Activated naive CD4-positive, alpha-beta T cell treated with anti-CD3 and anti-CD28 coated beads, Interleukin-2, amount 50 U/mL, for 24 hours (primary cell): ENCODE measurements around the gene MORN3.
"Not testable (repeated sequence)": the region's sequence is repeated elsewhere in the genome, so short reads cannot be mapped to it uniquely, and the experiment has no call there.

Experiments used
- H3K27ac Mint-ChIP-seq: one replicate; pipeline ENCODE4 v1.8.0; 2021; ENCODE audit warnings: mild to moderate bottlenecking, mixed read lengths
- H3K27me3 Mint-ChIP-seq: one replicate; pipeline ENCODE4 v1.8.0; 2021; ENCODE audit warnings: mixed read lengths
- H3K36me3 Mint-ChIP-seq: one replicate; pipeline ENCODE4 v1.8.0; 2021; ENCODE audit warnings: mixed read lengths
- H3K4me1 Mint-ChIP-seq: one replicate; pipeline ENCODE4 v1.8.0; 2021; ENCODE audit warnings: mixed read lengths
- H3K4me3 Mint-ChIP-seq: one replicate; pipeline ENCODE4 v1.8.0; 2021; ENCODE audit warnings: mild to moderate bottlenecking, mixed read lengths
- H3K9me3 Mint-ChIP-seq: one replicate; pipeline ENCODE4 v1.8.0; 2021; ENCODE audit warnings: mixed read lengths

The MORN3 gene

DNA sequence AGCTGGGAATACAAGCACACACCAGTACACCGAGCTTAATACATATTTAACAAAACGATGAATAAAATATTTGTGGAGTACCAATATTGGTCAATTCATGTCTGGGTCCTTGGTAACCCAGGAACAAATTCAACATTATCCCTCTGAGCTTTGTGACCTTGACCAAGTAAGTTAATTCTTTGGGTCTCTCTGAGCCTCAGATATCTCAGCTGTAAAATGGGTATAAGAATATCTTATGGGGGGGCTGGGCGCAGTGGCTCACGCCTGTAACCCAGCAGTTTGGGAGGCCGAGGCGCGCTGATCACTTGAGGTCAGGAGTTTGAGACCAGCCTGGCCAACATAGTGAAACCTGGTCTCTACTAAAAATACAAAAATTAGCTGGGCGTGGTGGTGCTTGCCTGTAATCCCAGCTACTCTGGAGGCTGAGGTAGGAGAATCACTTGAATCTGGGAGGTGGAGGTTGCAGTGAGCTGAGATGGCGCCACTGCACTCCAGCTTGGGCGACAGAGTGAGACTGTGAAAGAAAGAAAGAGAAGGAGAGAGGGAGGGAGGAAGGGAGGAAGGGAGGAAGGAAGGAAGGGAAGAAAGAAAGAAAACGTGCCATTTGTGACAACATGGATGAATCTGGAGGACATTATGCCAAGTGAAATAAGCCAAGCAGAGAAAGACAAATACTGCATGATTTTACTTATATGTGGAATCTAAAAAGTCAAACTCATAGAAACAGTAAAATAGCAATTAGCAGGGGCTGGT is 7.9 kb downstream of the MORN3 start:
- H3K27me3 Mint-ChIP-seq, H3K4me3 Mint-ChIP-seq, H3K36me3 Mint-ChIP-seq, H3K9me3 Mint-ChIP-seq: not testable (repeated sequence)
- H3K27ac Mint-ChIP-seq, result peak overlapping the region; percentile 73
- peaks cover 84% of the 10 kb centered on the region for H3K4me1 Mint-ChIP-seq

- Mint-ChIP-seq H3K9me3 (no peaks in the 10 kb centered on the region), H3K27ac (peak overlapping the region; percentile 92), H3K4me3 (no peak overlapping the region), H3K27me3 (no peaks in the 10 kb centered on the region), H3K4me1 (peaks cover 60% of the 10 kb centered on the region), H3K36me3 (peaks cover 9% of the 10 kb centered on the region)
Observed at GRCh38 chr12:121657305-121658008, 12.0 kb downstream of the MORN3 start.

DNA sequence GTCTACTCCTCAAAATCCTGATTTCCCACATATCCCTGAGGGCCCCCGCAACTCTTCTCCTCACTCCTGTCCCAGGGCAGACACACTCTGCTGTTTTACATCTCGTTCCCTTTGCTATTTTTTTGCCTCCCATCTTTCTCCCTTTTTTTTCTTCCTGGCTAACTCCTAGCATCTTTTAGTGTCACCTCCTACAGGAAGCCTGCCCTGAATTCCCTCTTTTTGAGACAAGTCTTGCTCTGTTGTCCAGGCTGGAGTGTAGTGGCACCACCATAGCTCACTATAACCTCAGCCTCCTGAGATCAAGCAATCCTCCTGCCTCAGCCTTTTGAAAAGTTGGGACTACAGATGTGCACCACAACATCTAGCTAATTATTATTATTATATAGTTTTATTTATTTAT is 13.3 kb downstream of the MORN3 start:
- Mint-ChIP-seq H3K9me3 (no peaks in the 10 kb centered on the region), H3K27ac (no peak overlapping the region), H3K36me3 (peaks cover 9% of the 10 kb centered on the region), H3K27me3 (no peaks in the 10 kb centered on the region), H3K4me1 (peaks cover 49% of the 10 kb centered on the region), H3K4me3 (no peak overlapping the region)

DNA sequence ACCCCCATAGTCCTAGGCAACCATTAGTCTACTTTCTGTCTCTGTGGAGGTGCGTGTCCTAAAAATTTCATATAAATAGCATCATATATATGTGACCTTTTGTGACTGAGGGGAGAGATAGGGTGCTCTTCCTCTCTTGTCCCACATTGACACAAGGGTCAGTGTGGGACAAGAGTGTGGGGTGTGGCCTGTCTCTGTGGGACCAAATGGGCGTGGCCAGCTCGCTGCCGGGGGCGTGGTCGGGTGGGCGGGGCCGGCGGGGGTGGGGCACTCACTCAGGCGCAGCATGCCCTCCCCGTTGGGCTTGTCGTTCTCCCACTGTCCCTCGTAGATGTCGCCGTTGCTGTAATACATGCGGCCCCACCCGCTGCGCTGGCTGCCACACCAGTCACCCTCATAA is 15.5 kb downstream of the MORN3 start:
- Mint-ChIP-seq H3K27me3 (no peaks in the 10 kb centered on the region), H3K9me3 (no peaks in the 10 kb centered on the region), H3K36me3 (peaks cover 9% of the 10 kb centered on the region), H3K4me3 (no peak overlapping the region), H3K4me1 (peaks cover 50% of the 10 kb centered on the region), H3K27ac (no peak overlapping the region)

DNA sequence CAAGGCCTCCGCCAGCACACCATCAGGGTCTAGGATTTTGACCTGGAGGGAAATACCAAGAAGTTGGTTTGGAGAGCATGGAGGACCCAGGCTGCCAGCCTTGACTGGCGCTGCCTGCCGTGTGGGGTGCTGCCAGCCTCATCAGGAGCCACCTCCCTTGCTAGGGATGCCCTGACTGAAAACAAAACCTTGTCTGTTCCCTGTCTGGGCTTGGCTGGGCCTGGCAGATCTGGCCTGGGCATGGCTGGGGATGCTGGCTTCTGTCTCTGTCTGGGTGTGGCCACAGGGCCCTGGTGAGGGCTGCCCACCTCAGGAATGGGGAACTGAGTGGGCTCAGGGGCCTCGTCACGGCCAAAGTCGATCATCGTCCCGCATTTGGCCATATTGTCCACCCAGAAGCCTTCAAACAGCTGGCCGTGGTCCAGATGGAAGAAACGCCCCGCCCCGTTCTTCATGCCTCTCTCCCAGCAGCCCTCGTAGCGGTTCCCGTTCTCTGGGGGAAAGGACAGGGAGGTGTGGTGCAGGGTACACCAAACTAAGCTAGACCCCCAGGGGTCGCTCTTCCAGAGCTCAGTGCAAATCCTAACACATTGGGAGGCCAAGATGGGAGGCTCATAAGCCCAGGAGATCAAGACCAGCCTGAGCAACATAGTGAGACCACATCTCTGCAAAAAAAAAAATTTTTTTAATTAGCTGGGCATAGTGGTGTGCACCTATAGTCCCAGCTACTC is 16.5 kb downstream of the MORN3 start:
- peaks cover 43% of the 10 kb centered on the region for H3K4me1 Mint-ChIP-seq
- peaks cover 9% of the 10 kb centered on the region for H3K36me3 Mint-ChIP-seq
- H3K27ac Mint-ChIP-seq, result no peak overlapping the region
- no peaks in the 10 kb centered on the region for H3K9me3 Mint-ChIP-seq
- no peak overlapping the region for H3K4me3 Mint-ChIP-seq
- no peaks in the 10 kb centered on the region for H3K27me3 Mint-ChIP-seq

DNA sequence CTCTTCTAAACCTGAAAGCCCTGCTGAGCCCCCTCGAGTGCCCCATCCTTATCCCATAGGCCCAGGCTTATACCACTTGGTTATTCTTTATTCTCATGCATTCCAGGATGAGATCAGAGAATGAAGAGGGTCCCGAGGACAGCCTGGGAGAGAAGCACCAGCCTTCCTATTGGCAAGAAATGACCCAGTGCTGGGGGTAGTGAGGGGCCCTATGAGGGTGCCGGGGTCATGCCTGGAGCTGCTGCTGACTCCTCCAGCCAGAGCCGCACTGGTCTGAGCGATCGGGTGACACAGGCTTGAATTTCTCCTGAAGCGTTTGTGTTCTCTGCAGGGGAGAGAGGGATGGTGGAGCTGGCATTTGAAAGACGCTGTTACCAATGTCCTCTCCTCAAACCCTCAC is 18.1 kb downstream of the MORN3 start:
- H3K27me3 Mint-ChIP-seq, result no peaks in the 10 kb centered on the region
- peaks cover 29% of the 10 kb centered on the region for H3K4me1 Mint-ChIP-seq
- no peaks in the 10 kb centered on the region for H3K9me3 Mint-ChIP-seq
- no peak overlapping the region for H3K4me3 Mint-ChIP-seq
- peaks cover 9% of the 10 kb centered on the region for H3K36me3 Mint-ChIP-seq
- H3K27ac Mint-ChIP-seq, result no peak overlapping the region

- no peak overlapping the region for H3K27ac Mint-ChIP-seq
Observed at GRCh38 chr12:121649819-121650353, 19.6 kb downstream of the MORN3 start.

DNA sequence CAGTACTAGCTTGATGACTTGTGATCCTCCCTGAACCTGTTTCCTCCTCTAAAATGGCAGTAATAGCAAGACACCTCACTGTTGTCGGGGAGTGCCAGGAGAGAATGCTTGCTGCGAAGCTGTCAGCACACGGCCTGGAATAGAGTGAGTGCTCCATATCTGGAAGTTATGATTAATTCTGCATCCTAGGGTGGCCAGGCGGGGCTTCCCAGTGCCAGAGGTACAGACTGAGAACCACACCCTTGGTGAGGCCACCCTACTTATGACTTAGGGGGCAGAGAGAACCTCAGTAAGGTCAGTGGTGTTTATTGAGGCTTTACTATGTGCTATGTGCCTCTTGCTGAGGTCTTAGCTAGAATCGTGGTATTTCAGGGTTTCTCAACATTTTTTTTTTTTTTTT is 20.1 kb downstream of the MORN3 start:
- peaks cover 22% of the 10 kb centered on the region for H3K4me1 Mint-ChIP-seq
- no peaks in the 10 kb centered on the region for H3K27me3 Mint-ChIP-seq
- peaks cover 2% of the 10 kb centered on the region for H3K36me3 Mint-ChIP-seq
- H3K9me3 Mint-ChIP-seq, result no peaks in the 10 kb centered on the region
- no peak overlapping the region for H3K4me3 Mint-ChIP-seq
- H3K27ac Mint-ChIP-seq, result peak overlapping the region; percentile 79

More at GRCh38 chr12:121649819-121650353, 19.6 kb downstream of the MORN3 start:
- H3K36me3 Mint-ChIP-seq, result peaks cover 6% of the 10 kb centered on the region
- H3K27me3 Mint-ChIP-seq, result no peaks in the 10 kb centered on the region
- no peak overlapping the region for H3K4me3 Mint-ChIP-seq
- peaks cover 28% of the 10 kb centered on the region for H3K4me1 Mint-ChIP-seq
- H3K9me3 Mint-ChIP-seq, result no peaks in the 10 kb centered on the region

DNA sequence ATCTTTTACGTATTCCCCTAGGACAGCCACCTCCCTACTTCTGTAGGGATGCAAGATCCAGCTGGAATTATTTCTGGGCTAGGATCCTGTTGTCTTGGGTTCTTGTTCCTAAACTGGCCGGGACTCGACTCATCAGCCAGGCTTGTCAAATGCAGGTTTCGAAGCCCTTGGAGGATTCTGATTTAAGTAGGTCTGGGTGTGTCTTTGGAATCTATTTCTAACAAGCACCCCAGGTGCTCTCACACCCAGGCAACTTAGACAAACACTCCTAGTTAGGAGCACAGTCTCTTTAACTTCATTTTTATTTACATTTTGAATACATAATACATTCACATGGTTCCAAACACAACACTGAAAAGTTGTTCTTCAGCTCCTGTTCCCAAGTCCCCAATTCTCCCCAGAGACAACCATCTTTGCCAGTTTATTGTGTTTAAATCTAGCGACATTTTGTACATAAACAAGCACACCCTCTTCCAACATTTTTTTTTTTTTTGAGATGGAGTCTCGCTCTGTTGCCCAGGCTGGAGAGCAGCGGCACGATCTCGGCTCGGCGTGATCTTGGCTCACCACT is 20.9 kb downstream of the MORN3 start:
- H3K4me3 Mint-ChIP-seq, result no peak overlapping the region
- peak overlapping the region; percentile 59 for H3K27ac Mint-ChIP-seq
- H3K4me1 Mint-ChIP-seq, result peaks cover 16% of the 10 kb centered on the region
- H3K9me3 Mint-ChIP-seq, result no peaks in the 10 kb centered on the region
- no peaks in the 10 kb centered on the region for H3K27me3 Mint-ChIP-seq
- no peaks in the 10 kb centered on the region for H3K36me3 Mint-ChIP-seq

DNA sequence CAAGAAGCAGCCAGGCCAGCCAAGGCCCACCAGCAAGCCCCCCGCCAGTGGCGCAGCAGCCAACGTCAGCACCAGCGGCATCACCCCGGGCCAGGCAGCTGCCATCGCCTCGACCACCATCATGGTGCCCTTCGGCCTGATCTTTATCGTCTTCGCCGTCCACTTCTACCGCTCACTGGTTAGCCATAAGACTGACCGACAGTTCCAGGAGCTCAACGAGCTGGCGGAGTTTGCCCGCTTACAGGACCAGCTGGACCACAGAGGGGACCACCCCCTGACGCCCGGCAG is 28.2 kb downstream of the MORN3 start:
- H3K27ac Mint-ChIP-seq, result peak overlapping the region; percentile 90
- no peak overlapping the region for H3K4me3 Mint-ChIP-seq
- no peaks in the 10 kb centered on the region for H3K9me3 Mint-ChIP-seq
- no peaks in the 10 kb centered on the region for H3K27me3 Mint-ChIP-seq
- peaks cover 23% of the 10 kb centered on the region for H3K4me1 Mint-ChIP-seq
- H3K36me3 Mint-ChIP-seq, result peaks cover 6% of the 10 kb centered on the region

GRCh38 chr12:121638298-121639202 is 30.9 kb downstream of the MORN3 start:
- Mint-ChIP-seq H3K36me3 (peaks cover 6% of the 10 kb centered on the region), H3K4me3 (peak overlapping the region; percentile 76), H3K4me1 (peaks cover 39% of the 10 kb centered on the region), H3K27me3 (no peaks in the 10 kb centered on the region), H3K27ac (peak overlapping the region; percentile 97), H3K9me3 (no peaks in the 10 kb centered on the region)

DNA sequence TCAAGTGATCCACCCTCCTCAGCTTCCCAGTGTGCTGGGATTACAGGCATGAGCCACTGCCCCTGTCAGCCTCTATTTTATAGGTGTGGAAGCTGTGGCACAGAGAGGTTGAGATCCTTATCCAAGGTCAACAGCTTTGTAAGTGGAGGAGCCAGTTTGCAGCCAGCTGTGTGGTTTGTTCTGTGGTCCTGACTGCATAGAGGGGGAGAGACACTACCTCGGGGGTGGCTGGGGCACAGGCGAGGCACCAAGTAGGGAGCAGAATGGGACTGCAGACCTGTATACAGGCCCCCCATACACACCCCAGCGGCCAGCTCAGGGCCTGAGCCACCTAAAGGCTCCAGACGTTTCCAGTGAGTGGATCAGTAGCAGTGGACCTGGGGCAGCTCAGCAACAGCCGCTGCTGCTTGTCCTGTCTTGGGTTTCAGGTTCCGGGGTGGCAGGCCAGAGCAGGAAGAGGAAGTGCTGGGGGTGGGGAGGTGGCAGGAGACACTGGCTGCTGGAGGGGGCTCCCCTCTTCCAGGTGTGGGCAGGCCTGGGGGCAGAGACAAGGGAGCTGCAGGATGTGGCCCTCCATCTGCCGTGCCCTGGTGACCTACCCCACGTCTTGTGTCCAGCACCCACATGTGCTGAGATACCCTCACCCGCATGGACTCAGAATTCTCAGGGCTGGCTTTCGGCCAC is 32.1 kb downstream of the MORN3 start:
- H3K4me1 Mint-ChIP-seq, result peaks cover 50% of the 10 kb centered on the region
- H3K27ac Mint-ChIP-seq, result peak overlapping the region; percentile 97
- H3K9me3 Mint-ChIP-seq, result no peaks in the 10 kb centered on the region
- H3K4me3 Mint-ChIP-seq, result peak overlapping the region; percentile 76
- peaks cover 6% of the 10 kb centered on the region for H3K36me3 Mint-ChIP-seq
- no peaks in the 10 kb centered on the region for H3K27me3 Mint-ChIP-seq

- Mint-ChIP-seq H3K9me3 (no peaks in the 10 kb centered on the region), H3K27me3 (no peaks in the 10 kb centered on the region), H3K27ac (peak overlapping the region; percentile 91), H3K4me3 (peak overlapping the region; percentile 12), H3K4me1 (peaks cover 71% of the 10 kb centered on the region), H3K36me3 (peaks cover 8% of the 10 kb centered on the region)
Observed at GRCh38 chr12:121634836-121635235, 34.6 kb downstream of the MORN3 start.

GRCh38 chr12:121633833-121634196 is 35.6 kb downstream of the MORN3 start:
- not testable (repeated sequence) for H3K36me3 Mint-ChIP-seq, H3K4me3 Mint-ChIP-seq, H3K27ac Mint-ChIP-seq, H3K27me3 Mint-ChIP-seq, H3K9me3 Mint-ChIP-seq
- peaks cover 79% of the 10 kb centered on the region for H3K4me1 Mint-ChIP-seq
